Fibroblast of lung (primary cell): ENCODE measurements around the gene SPC24.

Experiments
- EZH2 ChIP-seq: IDR thresholded peaks from 2 replicates; pipeline ENCODE4 v1.5.1; 2012; ENCODE audit warnings: low read length, control low read depth, mild to moderate bottlenecking; ENCODE audit errors: missing control alignments
- TF ChIP-seq, protein P1 (sequence below), 2 donors: IDR thresholded peaks in 1 of 2; conservative IDR thresholded peaks in 1 of 2; 1 replicate in 1 of 2; 2 replicates in 1 of 2; pipeline ENCODE4 v1.5.1; 2011 to 2012; ENCODE audit warnings: low read length in 2 of 2, control low read depth in 1 of 2, inconsistent platforms in 1 of 2, low read depth in 1 of 2, mild to moderate bottlenecking in 1 of 2

DNA sequence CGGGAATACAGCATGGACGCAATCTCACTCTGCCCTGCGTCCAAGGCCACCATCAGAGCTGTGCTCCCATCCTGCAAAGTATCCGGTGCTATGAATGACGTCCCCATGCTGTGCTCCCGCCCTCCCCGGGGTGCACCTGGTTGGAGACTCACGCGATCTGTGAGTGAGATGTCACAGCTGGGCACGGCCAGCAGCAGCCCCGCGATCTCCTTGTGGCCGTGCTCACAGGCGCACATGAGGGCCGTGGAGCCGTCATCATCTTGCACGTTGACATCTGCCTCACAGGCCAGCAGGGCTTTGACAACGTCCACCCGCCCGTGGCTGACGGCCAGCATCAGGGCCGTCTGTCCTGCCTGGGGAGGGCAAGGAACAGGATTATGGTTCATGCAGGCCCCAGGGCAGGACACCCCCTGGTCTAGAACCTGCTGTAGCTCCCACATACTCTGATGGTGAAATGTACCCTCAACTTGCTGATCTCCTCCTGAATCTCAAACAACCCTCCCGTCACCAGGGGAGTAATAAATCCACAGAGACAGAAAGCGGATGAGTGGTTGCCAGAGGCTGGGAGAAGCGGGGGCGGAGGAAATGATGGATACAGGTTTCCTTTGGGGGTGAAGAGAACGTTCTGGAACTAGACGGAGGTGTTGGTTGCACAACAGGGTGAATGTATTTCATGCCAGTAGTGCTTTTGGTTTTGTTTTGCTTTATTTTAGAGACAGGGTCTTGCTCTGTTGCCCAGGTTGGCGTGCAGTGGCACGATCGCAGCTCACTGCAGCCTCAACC lies 14.5 kb upstream of the SPC24 start:
- TF ChIP-seq EZH2: no peak
- TF ChIP-seq, protein P1, sequence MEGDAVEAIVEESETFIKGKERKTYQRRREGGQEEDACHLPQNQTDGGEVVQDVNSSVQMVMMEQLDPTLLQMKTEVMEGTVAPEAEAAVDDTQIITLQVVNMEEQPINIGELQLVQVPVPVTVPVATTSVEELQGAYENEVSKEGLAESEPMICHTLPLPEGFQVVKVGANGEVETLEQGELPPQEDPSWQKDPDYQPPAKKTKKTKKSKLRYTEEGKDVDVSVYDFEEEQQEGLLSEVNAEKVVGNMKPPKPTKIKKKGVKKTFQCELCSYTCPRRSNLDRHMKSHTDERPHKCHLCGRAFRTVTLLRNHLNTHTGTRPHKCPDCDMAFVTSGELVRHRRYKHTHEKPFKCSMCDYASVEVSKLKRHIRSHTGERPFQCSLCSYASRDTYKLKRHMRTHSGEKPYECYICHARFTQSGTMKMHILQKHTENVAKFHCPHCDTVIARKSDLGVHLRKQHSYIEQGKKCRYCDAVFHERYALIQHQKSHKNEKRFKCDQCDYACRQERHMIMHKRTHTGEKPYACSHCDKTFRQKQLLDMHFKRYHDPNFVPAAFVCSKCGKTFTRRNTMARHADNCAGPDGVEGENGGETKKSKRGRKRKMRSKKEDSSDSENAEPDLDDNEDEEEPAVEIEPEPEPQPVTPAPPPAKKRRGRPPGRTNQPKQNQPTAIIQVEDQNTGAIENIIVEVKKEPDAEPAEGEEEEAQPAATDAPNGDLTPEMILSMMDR (conservative IDR thresholded peaks at IDR 0.05 in 1 of 2, IDR thresholded peaks at IDR 0.05 in 1 of 2; ENCODE audit: low read depth in 1 of 2, low read length in 2 of 2): no peak
